ENCODE measurements around the gene KAT14. TPM values are rescaled to one million over a fixed set of nuclear protein-coding genes. Genes with fewer than 3 reads are reported as not detected.

KAT14 gene
- total RNA-seq, 1 donor from 2014 or later, result 8.4 TPM

- Histone ChIP-seq H3K79me2 (ENCODE audit: insufficient read depth, low read length) (no peaks in the 10 kb centered on the region), H3K36me3 (ENCODE audit: insufficient read depth, low read length) (no peaks in the 10 kb centered on the region), H3K4me3 (ENCODE audit: insufficient read depth, low read depth, low read length) (no peak overlapping the region), H3K27ac (ENCODE audit: low read depth, low read length) (no peak overlapping the region), H2AFZ (ENCODE audit: low read depth, low read length) (no peak overlapping the region), H3K4me1 (ENCODE audit: insufficient read depth, low read length) (no peaks in the 10 kb centered on the region), H3K9me3 (ENCODE audit: insufficient read depth, low read depth, low read length) (no peaks in the 10 kb centered on the region), H3K27me3 (ENCODE audit: insufficient read depth, low read length) (no peaks in the 10 kb centered on the region), H3K9ac (ENCODE audit: low read length) (no peak overlapping the region), H3K4me2 (ENCODE audit: low read length) (no peak overlapping the region), H4K20me1 (ENCODE audit: insufficient read depth, low read length) (no peaks in the 10 kb centered on the region)
- no peak overlapping the region for H3K4me3 Mint-ChIP-seq (ENCODE audit: unreplicated experiment)
- H3K36me3 Mint-ChIP-seq (ENCODE audit: low read depth, unreplicated experiment), result no peaks in the 10 kb centered on the region
- H3K27me3 Mint-ChIP-seq (ENCODE audit: low read depth, unreplicated experiment), result peaks cover 5% of the 10 kb centered on the region
- H3K27ac Mint-ChIP-seq (ENCODE audit: unreplicated experiment), result no peak overlapping the region
- no peak for DNase-seq (ENCODE audit: low read depth)
- FAIRE-seq, result no peak
- no peaks in the 10 kb centered on the region for H3K4me1 Mint-ChIP-seq (ENCODE audit: low read depth, unreplicated experiment)
- TF ChIP-seq CTCF (IDR thresholded peaks at IDR 0.05; ENCODE audit: insufficient read depth, low read depth, low read length), result no peak
- no peak for TF ChIP-seq EZH2 (IDR thresholded peaks at IDR 0.05; ENCODE audit: insufficient read depth, low read length)
- H3K9me3 Mint-ChIP-seq (ENCODE audit: unreplicated experiment), result no peaks in the 10 kb centered on the region
Measured at GRCh38 chr20:18213002-18213401, 75.3 kb downstream of the KAT14 start.

- FAIRE-seq (no peak), DNase-seq (ENCODE audit: low read depth) (no peak)
- H3K4me2 ChIP-seq (ENCODE audit: low read length), result no peak overlapping the region
- no peaks in the 10 kb centered on the region for H3K36me3 Mint-ChIP-seq (ENCODE audit: low read depth, unreplicated experiment)
- no peak overlapping the region for H3K27ac Mint-ChIP-seq (ENCODE audit: unreplicated experiment)
- no peak overlapping the region for H2AFZ ChIP-seq (ENCODE audit: low read depth, low read length)
- H3K9me3 ChIP-seq (ENCODE audit: insufficient read depth, low read depth, low read length), result no peaks in the 10 kb centered on the region
- H3K79me2 ChIP-seq (ENCODE audit: insufficient read depth, low read length), result no peaks in the 10 kb centered on the region
- H3K27me3 ChIP-seq (ENCODE audit: insufficient read depth, low read length), result no peaks in the 10 kb centered on the region
- no peak overlapping the region for H3K9ac ChIP-seq (ENCODE audit: low read length)
- peaks cover 7% of the 10 kb centered on the region for H3K27me3 Mint-ChIP-seq (ENCODE audit: low read depth, unreplicated experiment)
- H3K4me1 Mint-ChIP-seq (ENCODE audit: low read depth, unreplicated experiment), result no peaks in the 10 kb centered on the region
- H3K4me3 ChIP-seq (ENCODE audit: insufficient read depth, low read depth, low read length), result no peak overlapping the region
- H3K4me1 ChIP-seq (ENCODE audit: insufficient read depth, low read length), result no peaks in the 10 kb centered on the region
- no peak overlapping the region for H3K4me3 Mint-ChIP-seq (ENCODE audit: unreplicated experiment)
- H3K36me3 ChIP-seq (ENCODE audit: insufficient read depth, low read length), result no peaks in the 10 kb centered on the region
- H3K9me3 Mint-ChIP-seq (ENCODE audit: unreplicated experiment), result peaks cover 3% of the 10 kb centered on the region
- no peak for TF ChIP-seq EZH2 (IDR thresholded peaks at IDR 0.05; ENCODE audit: insufficient read depth, low read length)
- no peak for TF ChIP-seq CTCF (IDR thresholded peaks at IDR 0.05; ENCODE audit: insufficient read depth, low read depth, low read length)
- H4K20me1 ChIP-seq (ENCODE audit: insufficient read depth, low read length), result no peaks in the 10 kb centered on the region
- H3K27ac ChIP-seq (ENCODE audit: low read depth, low read length), result no peak overlapping the region
Measured at GRCh38 chr20:18215566-18215965, 77.9 kb downstream of the KAT14 start.

- H3K36me3 Mint-ChIP-seq (ENCODE audit: low read depth, unreplicated experiment), result no peaks in the 10 kb centered on the region
- no peak overlapping the region for H3K4me3 Mint-ChIP-seq (ENCODE audit: unreplicated experiment)
- Histone ChIP-seq H3K9ac (ENCODE audit: low read length) (no peak overlapping the region), H4K20me1 (ENCODE audit: insufficient read depth, low read length) (no peaks in the 10 kb centered on the region), H3K4me2 (ENCODE audit: low read length) (no peak overlapping the region), H3K36me3 (ENCODE audit: insufficient read depth, low read length) (no peaks in the 10 kb centered on the region), H2AFZ (ENCODE audit: low read depth, low read length) (no peak overlapping the region), H3K4me3 (ENCODE audit: insufficient read depth, low read depth, low read length) (no peak overlapping the region), H3K9me3 (ENCODE audit: insufficient read depth, low read depth, low read length) (no peaks in the 10 kb centered on the region), H3K4me1 (ENCODE audit: insufficient read depth, low read length) (no peaks in the 10 kb centered on the region), H3K79me2 (ENCODE audit: insufficient read depth, low read length) (no peaks in the 10 kb centered on the region), H3K27ac (ENCODE audit: low read depth, low read length) (no peak overlapping the region), H3K27me3 (ENCODE audit: insufficient read depth, low read length) (no peaks in the 10 kb centered on the region)
- FAIRE-seq, result no peak
- no peak overlapping the region for H3K27ac Mint-ChIP-seq (ENCODE audit: unreplicated experiment)
- peaks cover 6% of the 10 kb centered on the region for H3K4me1 Mint-ChIP-seq (ENCODE audit: low read depth, unreplicated experiment)
- H3K27me3 Mint-ChIP-seq (ENCODE audit: low read depth, unreplicated experiment), result peaks cover 7% of the 10 kb centered on the region
- H3K9me3 Mint-ChIP-seq (ENCODE audit: unreplicated experiment), result peaks cover 3% of the 10 kb centered on the region
- TF ChIP-seq CTCF (IDR thresholded peaks at IDR 0.05; ENCODE audit: insufficient read depth, low read depth, low read length) (no peak), EZH2 (IDR thresholded peaks at IDR 0.05; ENCODE audit: insufficient read depth, low read length) (no peak)
- no peak for DNase-seq (ENCODE audit: low read depth)
Measured at GRCh38 chr20:18218280-18218679, 80.6 kb downstream of the KAT14 start.

Measured in astrocyte (in vitro differentiated cells and primary cell).